Adrenal gland (tissue), 5 donors: ENCODE measurements around the gene FAM43A.

Experiments
- CTCF ChIP-seq, 6 experiments: fragments of 450-650 bp in 4 of 6; fragments of 200-600 bp in 2 of 6; sonication (generic) in 1 of 6; IDR thresholded peaks; 1 replicate in 5 of 6; 2 replicates in 1 of 6; pipeline versions ENCODE4 v1.5.1 to v1.8.0; 2016 to 2021; ENCODE audit warnings: antibody characterized with exemption in 6 of 6, mild to moderate bottlenecking in 2 of 6, moderate library complexity in 1 of 6
- POLR2A ChIP-seq, 2 donors: fragments of 450-650 bp; IDR thresholded peaks; one replicate each; pipeline ENCODE4 v1.6.1; 2017; ENCODE audit warnings: antibody characterized with exemption in 2 of 2, mild to moderate bottlenecking in 2 of 2, moderate library complexity in 1 of 2
- donor health status: DM: no; HTN: no; CAD: no.

DNA sequence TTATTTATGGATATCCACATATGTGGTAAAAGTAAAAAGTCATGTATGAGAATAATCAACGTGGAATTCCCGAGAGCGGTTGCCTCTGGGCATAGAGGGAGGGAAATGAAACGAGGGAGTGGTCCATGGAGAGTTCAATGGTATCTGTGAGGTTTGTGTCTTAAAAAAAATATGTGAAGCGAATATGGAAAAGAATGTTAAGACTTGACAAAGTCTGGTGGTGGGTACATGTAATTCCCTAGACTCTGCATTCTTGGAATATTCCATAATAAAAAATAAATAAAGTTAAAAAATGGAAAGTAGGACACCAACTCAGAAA, 28.4 kb downstream of the FAM43A start:
- TF ChIP-seq CTCF (IDR thresholded peaks at IDR 0.05) = no peak
- no peak for TF ChIP-seq POLR2A (IDR thresholded peaks at IDR 0.05)
